ENCODE results near the gene SEMA3F. TPM values are rescaled to one million over a fixed set of nuclear protein-coding genes. Genes with fewer than 3 reads are reported as not detected.

Gene SEMA3F
- total and polyA plus RNA-seq, 9 donors, result 1.9 to 31.5 (median 7.2) TPM

GRCh38 chr3:50118237-50118636, 36.9 kb upstream of the SEMA3F start:
- no peaks in the 10 kb centered on the region for H3K27me3 ChIP-seq
- DNase-seq, result no peak
- TF ChIP-seq EP300 (IDR thresholded peaks at IDR 0.05) (no peak), CTCF (IDR thresholded peaks at IDR 0.05) (no peak), POLR2A (IDR thresholded peaks at IDR 0.05) (no peak)
- H3K27ac ChIP-seq, result no peak overlapping the region
- H3K36me3 ChIP-seq, result no peaks in the 10 kb centered on the region
- no peaks in the 10 kb centered on the region for H3K9me3 ChIP-seq
- WGBS, 3 donors, result 77 to 86% (median 81%) methylated on average over 10 of the region's 10 CpGs
- intact Hi-C loops (cut with DNase I), result loop anchor here in 1 of 4 donors (10.0 kb wide), 1 partner anchor 157 kb away; the partner anchor contains the start of gene LSMEM2
- H3K4me1 ChIP-seq (ENCODE audit: insufficient read depth), result no peaks in the 10 kb centered on the region
- no peak overlapping the region for H3K4me3 ChIP-seq

- WGBS, 3 donors, result 64 to 78% (median 66%) methylated on average over 3 of the region's 3 CpGs
- DNase-seq, result peak in 1 of 5 donors; percentile 31
- intact Hi-C loops (cut with DNase I), result loop anchor here in 2 of 4 donors (2.0 to 10.0 kb wide), 2 partner anchors 71 to 155 kb away; partner anchors contain the start of genes LSMEM2 (in 2 of the 2) and GNAT1 (in 1 of the 2)
- H3K36me3 ChIP-seq, result no peaks in the 10 kb centered on the region
- H3K27ac ChIP-seq, result no peak overlapping the region
- TF ChIP-seq CTCF (IDR thresholded peaks at IDR 0.05), result no peak
- no peak for TF ChIP-seq POLR2A (IDR thresholded peaks at IDR 0.05)
- TF ChIP-seq EP300 (IDR thresholded peaks at IDR 0.05), result no peak
- no peaks in the 10 kb centered on the region for H3K27me3 ChIP-seq
- H3K4me1 ChIP-seq (ENCODE audit: insufficient read depth), result peaks cover 2% of the 10 kb centered on the region
- no peaks in the 10 kb centered on the region for H3K9me3 ChIP-seq
- H3K4me3 ChIP-seq, result no peak overlapping the region
These were observed 35.3 kb upstream of the SEMA3F start for GRCh38 chr3:50119786-50120185.

GRCh38 chr3:50120364-50121071, 34.6 kb upstream of the SEMA3F start:
- H3K27ac ChIP-seq, result no peak overlapping the region
- H3K4me3 ChIP-seq, result no peak overlapping the region
- intact Hi-C loops (cut with DNase I), result loop anchor here in 2 of 4 donors (2.0 to 10.0 kb wide), 2 partner anchors 70 to 154 kb away; partner anchors contain the start of genes GNAT1 (in 1 of the 2) and LSMEM2 (in 1 of the 2)
- no peaks in the 10 kb centered on the region for H3K9me3 ChIP-seq
- TF ChIP-seq POLR2A (IDR thresholded peaks at IDR 0.05) (no peak), EP300 (IDR thresholded peaks at IDR 0.05) (no peak), CTCF (IDR thresholded peaks at IDR 0.05) (no peak)
- peaks cover 5% of the 10 kb centered on the region for H3K4me1 ChIP-seq (ENCODE audit: insufficient read depth)
- no peaks in the 10 kb centered on the region for H3K27me3 ChIP-seq
- H3K36me3 ChIP-seq, result no peaks in the 10 kb centered on the region
- peak in 1 of 5 donors; percentile 34 for DNase-seq
- WGBS, 3 donors, result 68 to 71% (median 69%) methylated on average over 10 of the region's 10 CpGs

GRCh38 chr3:50121072-50122032, 33.8 kb upstream of the SEMA3F start:
- WGBS, 3 donors, result 21 to 31% (median 24%) methylated on average over 12 to 13 of the region's 13 CpGs
- intact Hi-C loops (cut with DNase I), result loop anchor here (2.0 to 10.0 kb wide), 3 partner anchors 67 to 153 kb away; partner anchors contain the start of genes GNAT1 (in 2 of the 4) and LSMEM2 (in 1 of the 4)
- no peak overlapping the region for H3K4me3 ChIP-seq
- no peaks in the 10 kb centered on the region for H3K27me3 ChIP-seq
- H3K36me3 ChIP-seq, result no peaks in the 10 kb centered on the region
- no peaks in the 10 kb centered on the region for H3K9me3 ChIP-seq
- peak; percentile 72 to 85 (median 80) for DNase-seq
- H3K27ac ChIP-seq, result no peak overlapping the region
- TF ChIP-seq CTCF (IDR thresholded peaks at IDR 0.05) (peak; percentile 69 to 74 (median 72)), EP300 (IDR thresholded peaks at IDR 0.05) (no peak), POLR2A (IDR thresholded peaks at IDR 0.05) (no peak)
- H3K4me1 ChIP-seq (ENCODE audit: insufficient read depth), result peaks cover 7% of the 10 kb centered on the region

Data from ovary (tissue), 9 donors.